ENCODE measurements around the gene PSMC3.

Gene PSMC3

DNA sequence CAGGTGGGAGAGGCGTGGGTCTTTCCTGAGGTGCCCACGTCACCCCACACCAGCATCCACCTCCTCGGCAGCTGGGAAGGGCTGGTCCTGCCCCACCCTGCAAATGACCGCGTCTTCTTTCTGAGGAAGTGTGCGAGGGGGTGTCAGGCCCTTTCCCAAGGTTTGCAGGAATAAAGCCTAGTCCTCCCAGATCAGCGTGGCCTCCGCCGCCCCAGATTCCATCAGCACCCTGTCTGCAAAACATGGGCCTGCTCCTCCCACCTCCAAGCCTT, 32.3 kb downstream of the PSMC3 start:
- DNase-seq (ENCODE audit: low read depth in 2 of 2) = no peak

DNA sequence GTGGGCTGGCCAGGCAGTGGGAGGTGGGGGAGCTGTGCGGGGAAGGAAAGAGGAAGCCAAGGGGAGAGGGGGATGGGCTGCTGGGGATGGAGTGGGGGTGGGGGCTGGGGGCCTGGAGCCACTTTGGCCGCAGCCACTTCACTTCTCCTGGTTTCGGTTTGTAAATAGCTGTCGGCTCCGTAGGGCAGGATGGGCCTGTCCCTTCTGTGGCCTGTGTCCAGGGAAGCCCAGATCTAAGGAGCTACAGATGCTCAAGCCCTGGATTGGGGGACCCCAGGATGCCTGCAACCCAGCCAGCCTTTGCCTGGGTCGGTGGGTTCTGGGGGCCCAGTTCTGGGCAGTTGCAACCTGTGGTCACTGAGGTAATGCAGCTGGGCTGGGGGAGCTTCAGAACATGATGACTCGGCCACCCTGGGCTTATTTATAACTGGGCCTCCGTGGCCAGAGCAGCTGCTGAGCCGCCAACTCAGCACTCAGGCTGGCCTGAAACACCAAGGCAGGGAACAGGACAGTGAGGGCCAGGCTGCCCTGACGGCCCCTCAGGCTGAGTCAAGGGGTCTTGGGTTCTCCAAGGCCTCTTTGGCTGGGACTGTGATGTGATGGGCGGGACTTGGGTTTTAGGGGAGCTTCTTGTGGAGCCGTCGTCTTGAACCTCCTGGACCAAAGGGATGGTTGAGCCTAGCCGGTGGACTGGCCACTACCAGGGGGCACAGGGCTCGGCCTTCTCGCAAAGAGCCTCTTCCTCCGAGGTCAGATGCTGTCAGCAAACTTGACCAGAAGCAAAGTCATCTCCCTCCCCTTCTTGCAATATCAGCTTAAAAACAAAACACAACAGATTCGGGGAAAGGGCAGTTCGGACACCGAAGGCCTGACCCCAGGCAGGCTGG, 32.8 kb downstream of the PSMC3 start:
- no peak for DNase-seq (ENCODE audit: low read depth in 2 of 2)

GRCh38 chr11:47392546-47393162, 33.6 kb downstream of the PSMC3 start:
- no peak for DNase-seq (ENCODE audit: low read depth in 2 of 2)

- no peak for DNase-seq (ENCODE audit: low read depth in 2 of 2)
Observed at GRCh38 chr11:47391711-47392432, 34.4 kb downstream of the PSMC3 start.

GRCh38 chr11:47391077-47391583, 35.1 kb downstream of the PSMC3 start:
- no peak for DNase-seq (ENCODE audit: low read depth in 2 of 2)

- DNase-seq (ENCODE audit: low read depth in 2 of 2) = no peak
Observed at GRCh38 chr11:47390422-47390760, 35.8 kb downstream of the PSMC3 start.

DNA sequence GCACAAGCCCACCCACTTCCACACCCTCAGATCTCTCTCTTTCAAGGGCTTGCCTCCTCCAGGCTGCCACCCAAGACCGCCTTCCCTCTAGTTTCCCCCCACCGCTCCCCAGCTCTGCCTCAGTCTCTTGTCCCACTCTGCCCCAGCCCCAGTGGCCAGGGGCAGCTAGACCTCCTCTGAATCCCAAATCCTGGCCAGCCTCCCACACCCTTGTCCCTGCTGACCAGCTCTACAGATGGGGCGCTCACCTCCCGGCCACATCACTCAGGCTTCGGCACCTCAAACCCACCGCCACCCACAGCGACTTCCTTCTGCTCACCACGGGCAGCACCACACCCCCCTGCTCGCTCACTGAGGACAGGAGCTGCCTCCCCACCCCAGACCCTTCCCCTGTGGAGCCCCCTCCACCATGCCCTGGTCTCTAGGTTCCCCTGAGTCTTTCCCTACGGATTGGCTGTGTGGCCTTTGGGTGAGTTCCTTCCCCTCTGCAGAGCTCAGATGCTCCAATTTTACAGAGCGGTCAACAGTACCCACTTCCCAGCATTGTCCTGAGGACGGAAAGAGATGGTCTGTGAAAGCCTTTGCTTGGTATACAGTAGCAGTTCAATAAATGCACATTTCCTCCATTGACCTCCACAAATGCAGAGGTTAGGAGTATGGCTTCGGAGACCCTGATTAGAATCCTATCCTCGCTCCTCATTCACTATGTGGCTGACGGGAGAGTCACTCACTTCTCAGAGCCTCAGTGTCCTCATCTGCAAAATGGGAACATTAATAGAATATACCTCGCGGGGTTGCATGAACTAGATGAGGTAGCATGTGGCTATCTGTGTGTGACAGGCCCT, 36.4 kb downstream of the PSMC3 start:
- no peak for DNase-seq (ENCODE audit: low read depth in 2 of 2)

GRCh38 chr11:47388697-47389576, 37.3 kb downstream of the PSMC3 start:
- no peak for DNase-seq (ENCODE audit: low read depth in 2 of 2)

- DNase-seq (ENCODE audit: low read depth in 2 of 2) = no peak
Observed at GRCh38 chr11:47387944-47388696, 38.1 kb downstream of the PSMC3 start.

DNA sequence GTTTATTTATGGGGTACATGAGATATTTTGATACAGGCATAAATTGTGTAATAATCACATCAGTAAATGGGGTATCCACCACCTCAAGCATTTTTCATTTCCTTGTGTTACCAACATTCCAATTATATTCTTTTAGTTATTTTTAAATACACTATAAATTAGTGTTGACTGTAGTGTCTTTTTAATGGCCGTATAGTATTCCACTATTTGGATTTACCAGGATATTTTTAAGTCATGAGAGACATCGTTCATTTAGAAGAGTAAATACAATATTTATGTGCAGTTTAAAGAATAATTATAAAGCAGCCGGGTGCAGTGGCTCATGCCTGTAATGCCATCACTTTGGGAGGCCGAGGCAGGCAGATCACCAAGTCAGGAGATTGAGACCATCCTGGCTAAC, 41.7 kb downstream of the PSMC3 start:
- no peak for DNase-seq (ENCODE audit: low read depth in 2 of 2)

GRCh38 chr11:47383071-47383470, 43.2 kb downstream of the PSMC3 start:
- DNase-seq (ENCODE audit: low read depth in 2 of 2) = no peak

- no peak for DNase-seq (ENCODE audit: low read depth in 2 of 2)
Observed at GRCh38 chr11:47380078-47380477, 46.2 kb downstream of the PSMC3 start.

- DNase-seq (ENCODE audit: low read depth in 2 of 2) = no peak
Observed at GRCh38 chr11:47379317-47379716, 46.9 kb downstream of the PSMC3 start.

DNA sequence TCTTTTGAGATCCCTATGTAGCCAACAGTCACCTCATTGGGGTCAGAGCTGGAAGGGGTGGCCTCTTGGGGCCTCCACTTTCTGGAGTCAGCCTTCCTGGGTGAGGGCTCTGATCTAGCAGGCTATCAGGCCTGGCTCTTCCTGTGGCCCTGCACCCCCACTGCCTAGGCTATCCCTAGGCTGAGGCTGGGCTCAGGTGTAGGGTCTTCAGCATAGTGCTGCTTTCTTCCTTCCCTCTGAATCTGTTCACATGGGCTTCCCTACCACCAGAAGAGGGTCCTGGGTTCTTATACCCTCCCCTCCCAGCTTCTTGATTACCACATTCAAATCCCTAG, 47.4 kb downstream of the PSMC3 start:
- no peak for DNase-seq (ENCODE audit: low read depth in 2 of 2)

DNA sequence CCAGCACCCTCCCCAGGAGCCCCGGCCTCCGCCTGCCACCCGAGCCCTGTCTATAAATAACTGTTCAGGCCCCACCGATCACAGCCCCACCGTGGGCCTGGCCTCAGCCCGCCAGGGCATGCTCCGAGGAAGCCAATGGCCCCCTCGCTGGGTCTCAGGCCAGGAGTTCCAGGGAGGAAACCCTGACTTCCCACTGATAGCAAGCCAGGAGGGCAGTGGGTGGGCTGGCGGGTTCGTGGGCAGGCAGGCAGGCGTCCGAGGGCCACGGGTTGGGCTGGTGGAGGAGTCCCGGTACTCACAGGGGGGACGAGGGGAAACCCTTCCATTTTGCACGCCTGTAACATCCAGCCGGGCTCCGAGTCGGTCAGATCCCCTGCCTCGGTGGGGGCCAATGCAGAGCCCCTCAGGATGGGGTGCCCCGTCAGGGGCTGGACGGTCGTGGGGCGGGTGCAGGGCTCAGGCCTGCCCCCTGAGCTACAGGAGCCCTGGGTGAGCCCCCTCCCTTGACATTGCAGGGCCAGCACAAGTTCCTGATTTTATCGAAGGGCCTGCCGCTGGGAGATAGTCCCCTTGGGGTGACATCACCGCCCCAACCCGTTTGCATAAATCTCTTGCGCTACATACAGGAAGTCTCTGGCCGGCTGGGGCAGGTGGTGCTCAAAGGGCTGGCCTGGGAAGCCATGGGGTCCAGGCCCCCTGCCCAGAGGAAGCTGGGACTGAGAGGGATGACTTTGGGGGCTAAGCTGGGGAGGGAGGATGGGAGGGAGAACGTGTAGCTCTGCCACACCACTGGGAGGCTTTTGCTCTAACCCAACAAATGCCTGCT, 48.0 kb downstream of the PSMC3 start, which contains the start of gene SPI1:
TSS of gene SPI1 (minus strand) at position 538 of the 826 bp plus-strand sequence. CDS start at position 344, 194 bp downstream.
- DNase-seq (ENCODE audit: low read depth in 2 of 2) = no peak

DNA sequence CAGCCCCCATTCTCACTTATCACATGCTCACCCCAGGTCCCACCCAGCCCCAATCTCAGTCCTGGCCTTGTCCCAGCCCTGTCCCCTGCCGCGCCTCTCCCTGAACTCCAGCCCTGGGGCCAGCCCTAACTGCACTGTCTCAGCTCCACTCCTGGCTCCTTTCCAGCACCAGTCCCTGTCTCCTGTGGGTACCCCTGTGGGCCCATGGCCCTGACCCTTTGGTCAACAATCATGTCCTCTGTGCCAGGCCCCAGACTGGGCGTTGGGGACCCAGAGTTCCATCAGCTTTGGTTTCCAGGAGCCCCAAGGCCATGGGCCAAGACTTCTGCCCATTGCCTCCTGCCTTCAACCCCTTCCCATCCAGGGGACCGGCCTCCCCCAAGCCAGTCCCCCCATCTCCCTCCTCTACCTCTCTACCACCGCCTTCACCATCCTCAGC, 48.6 kb downstream of the PSMC3 start:
- no peak for DNase-seq (ENCODE audit: low read depth in 2 of 2)

DNA sequence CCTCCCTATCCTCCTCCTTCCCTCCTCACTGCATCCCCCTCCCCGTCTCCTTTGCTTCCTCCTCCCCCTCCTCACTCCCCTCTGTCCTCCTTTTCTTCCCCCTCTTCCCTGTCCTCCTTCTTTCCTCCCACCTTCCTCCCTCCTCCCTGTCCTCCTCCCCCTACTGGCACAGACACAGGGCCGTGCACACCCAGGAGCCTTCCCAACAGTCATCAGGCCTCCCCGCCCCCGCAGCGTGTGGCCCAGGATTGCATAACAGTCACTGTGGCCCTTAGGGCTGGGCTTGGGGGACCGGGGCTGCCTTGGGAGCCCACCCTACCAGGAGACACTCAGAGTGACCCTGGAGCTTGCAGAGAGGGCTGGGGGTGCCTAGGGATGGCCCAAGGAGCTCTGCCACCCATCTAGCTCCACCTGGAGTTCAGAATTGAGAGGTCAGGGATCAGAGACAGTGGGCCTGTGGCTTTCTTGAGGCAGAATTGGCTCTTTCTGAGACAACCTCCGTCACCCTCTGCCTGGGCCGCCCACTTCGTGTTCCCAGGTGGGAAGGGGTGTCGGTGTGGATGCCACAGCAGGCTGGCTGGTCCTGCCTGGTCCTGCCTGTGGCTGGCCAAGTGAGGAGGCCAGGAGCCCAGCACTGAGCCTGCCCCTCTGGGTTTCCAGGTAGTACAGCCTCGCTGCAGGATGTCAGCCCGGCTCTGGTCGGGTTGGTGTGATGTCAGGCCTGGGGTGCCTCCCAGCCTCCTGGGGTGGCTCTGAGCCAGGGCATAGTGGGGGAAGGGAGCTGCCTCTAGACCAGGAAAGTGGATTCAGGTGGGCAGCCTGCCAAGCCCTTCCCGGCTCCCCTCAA, 49.5 kb downstream of the PSMC3 start:
- no peak for DNase-seq (ENCODE audit: low read depth in 2 of 2)

- no peak for DNase-seq (ENCODE audit: low read depth in 2 of 2)
Observed at GRCh38 chr11:47376107-47376524, 50.1 kb downstream of the PSMC3 start.
